ENCODE results near the gene SLC52A3.

Gene SLC52A3

DNA sequence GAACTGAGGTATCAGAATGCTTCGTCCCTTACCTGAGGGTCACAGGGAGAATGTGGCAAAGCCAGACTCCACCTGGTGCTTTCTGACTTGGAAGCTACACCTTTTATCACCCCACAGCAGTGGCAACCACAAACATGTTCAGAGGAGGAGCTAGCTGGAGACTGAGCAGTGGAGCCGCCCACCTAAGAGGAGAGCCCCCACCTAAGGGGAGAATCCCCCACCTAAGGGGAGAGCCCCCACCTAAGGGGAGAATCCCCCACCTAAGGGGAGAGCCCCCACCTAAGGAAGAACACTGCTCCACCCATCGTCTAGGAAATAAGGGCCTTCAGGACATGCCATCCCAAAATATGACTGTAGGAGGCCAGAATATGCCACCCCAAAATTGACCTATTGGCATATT, 4.0 kb downstream of the SLC52A3 start:
- DNase-seq: no peak

DNA sequence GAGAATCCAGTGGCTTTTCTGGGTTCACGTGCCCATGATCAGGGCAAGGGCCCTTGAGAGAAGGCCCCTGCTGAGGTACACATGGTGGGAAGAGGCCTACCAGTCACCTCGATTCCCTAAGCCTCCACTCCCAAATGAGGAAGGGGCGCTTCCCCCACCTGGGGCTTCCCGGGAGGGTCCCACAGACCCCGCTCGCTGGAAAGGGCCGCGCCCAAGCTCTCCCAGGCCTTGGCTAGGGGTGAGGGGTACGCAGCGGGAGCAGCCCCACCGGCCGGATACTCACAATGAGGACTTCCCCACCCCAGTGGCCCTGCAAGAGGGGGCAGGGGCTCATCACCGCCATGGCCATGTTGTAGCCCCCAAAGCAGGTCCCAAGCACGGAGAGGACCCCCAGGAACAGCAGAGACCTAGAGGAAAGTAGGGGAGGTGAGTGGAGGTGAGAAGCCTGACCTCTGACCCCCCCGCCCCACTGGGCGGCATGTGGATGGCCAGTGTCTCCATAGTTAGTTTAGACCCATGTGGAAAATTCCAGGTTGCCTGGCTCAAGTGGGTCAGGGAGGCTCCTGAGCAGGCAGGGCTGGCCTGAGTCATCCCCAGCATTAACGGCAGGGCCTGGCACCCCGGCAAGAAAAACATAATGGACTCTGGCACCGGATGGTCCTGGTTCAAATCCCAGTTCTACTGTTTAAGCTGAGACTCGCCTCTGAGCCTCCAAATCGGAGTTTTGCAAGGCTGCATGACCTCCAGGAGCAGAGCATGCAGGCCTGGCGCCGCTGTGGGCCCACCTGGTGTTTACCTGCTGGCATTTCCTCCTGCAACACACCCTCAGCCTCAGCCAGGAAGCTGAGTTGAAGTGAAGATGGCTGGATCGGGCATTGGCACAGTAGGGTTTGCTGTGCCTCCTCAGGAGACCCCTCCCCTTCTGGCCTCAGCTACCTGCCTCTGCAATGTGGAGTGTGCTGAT, 6.6 kb downstream of the SLC52A3 start:
- no peak for DNase-seq

DNA sequence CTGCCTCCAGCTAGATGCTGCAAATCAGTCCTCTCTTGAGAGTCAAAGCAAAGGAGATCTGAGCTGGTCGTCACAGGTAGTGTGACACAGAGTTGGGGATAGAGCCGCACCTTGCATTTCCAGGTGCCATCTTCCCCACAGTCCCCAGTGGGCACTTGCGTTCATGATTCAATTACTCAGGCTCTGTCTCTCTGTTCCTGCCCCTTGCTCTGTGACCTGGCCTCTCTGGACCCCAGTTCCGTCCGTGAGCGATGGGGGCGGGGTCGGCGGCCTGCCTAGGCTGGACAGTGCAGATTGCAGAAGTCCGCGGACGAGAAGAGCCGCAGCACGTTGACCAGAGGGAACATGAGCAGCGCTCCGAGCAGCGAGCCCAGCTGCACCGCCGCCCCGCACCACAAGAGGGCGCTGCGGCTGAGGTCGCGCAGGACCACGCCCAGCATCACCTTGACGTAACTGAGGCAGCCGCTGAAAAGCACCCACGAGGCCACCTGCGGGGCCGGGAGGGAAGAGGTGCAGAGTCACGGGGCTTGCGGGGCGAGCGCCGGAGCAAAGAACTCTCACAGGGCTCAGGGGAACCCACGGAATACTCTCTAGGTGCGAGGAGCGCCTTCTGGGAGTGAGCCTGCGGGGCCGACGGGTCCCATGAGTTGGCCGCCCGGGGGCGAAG, 7.4 kb downstream of the SLC52A3 start:
- no peak for DNase-seq

DNA sequence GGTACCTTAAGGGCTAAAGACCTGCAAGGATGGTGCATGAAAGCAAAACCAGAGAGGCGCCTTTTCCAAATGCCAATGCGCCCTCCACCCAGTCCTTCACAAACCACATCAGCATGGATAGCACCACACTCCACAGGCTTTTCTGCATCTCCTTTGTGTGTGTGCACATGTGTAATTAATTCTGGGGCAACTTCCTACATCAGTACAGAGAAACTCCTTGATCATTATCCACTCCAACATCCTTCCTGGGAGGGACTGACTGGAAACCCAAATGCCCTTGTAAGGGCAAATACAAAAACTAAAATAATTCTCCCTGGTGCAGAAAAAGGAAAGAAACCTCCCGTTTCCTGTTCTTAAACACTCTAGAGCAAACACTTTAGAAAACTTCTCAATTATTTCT, 10.8 kb downstream of the SLC52A3 start:
- no peak for DNase-seq

DNA sequence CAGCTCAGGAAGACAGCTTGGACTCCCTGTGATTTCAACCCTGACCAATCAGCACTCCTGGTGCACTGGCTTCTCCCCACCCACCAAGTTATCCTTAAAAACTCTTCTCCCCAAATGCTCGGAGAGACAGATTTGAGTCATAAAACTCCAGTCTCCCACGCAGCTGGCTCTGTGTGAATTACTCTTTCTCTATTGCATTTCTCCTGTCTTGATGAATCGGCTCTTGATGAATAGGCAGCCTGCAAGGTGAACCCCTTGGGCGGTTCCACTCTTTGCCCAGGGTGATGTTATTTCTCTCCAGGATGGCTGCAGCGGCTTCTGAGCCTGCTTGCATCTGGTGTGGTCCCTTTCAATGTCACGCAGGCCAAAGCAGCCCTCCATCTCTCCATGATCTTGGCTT, 12.4 kb downstream of the SLC52A3 start:
- DNase-seq: no peak

DNA sequence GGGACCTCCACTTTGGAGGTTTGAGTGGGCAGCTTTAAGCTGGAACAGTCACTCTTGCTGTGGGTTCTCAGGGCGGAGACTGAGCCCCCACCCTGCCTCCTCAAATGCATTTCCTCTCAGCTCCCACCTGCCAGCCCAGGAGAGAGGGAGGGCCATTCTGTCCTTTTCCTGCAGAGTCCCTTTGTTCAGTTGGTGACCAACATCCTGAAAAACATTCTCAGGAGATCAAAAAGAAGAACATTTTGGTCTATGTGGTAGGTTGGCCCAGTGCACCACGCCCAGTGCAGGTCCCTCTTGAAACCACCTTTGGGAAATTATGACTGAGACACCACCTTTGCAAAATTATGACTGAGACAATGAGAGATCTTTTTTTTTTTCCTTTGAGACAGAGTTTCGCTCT, 13.4 kb downstream of the SLC52A3 start:
- no peak for DNase-seq

DNA sequence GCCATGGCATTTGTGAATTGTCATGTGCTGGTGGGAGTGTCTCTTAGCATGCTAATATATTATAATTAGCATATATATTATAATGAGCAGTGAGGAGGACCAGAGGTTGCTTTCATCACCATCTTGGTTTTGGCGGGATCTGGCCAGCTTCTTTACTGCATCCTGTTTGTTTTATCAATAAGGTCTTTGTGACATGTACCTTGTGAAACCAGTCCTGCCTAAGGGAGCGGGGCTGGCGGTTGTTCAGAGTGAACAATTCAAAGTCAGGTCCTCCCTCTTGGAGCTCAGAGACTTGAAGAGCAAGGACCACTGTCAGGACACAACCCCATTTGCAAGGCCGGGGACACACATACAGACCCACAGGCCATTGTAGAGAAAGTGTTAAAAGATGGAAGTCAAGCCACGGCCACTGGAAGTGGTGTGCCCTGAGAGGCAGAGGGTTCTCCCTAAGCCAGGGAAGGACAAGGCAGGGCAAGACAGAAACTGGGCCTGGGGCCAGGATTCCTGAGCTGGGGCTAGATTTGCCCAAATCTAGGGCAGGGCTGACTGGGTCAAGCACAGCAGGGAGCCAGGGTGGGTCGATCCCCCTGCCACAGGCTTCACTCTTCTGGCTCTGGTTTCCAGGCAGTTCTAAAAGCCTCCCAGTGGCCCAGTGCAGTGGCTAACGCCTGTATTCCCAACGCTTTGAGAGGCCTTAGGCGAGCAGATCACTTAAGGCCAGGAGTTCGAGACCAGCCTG, 14.2 kb downstream of the SLC52A3 start:
- no peak for DNase-seq

DNA sequence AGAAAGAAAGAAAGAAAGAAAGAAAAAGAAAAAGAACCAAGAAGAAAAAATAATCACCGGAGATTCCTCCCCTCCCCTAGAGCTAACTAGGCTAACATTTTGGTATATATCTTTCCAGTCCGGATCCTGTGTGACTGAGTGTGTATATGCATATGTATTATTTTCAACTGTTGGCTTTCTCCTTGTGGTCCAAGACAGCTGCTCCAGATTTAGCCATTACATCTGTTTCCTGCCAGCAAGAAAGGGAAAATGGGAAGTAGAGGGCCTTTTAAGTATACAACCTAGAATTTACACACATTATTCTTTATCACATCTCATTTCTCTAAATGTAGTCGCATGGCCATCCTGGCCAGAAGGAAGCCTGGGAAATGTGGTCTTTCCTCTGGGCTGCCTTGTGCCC, 15.2 kb downstream of the SLC52A3 start:
- no peak for DNase-seq

DNA sequence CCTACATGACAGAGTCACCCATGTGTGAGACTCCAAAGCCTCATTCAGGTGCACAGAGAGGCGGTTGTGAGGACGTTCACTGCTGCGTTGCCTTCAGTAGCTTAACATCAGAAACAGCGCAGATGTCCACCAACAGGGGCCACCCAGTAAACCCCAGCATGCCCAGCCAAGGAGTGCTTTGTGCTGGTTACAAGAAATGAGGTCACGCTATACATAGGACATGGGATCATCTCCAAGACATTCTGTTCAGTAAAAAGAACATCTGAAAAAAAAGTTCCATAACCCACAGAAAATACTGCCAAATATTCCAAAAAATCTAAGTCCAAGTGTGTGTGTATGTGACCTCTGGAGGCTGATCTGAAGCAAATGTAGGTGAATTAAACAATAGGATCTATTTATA, 16.0 kb downstream of the SLC52A3 start:
- DNase-seq: no peak

DNA sequence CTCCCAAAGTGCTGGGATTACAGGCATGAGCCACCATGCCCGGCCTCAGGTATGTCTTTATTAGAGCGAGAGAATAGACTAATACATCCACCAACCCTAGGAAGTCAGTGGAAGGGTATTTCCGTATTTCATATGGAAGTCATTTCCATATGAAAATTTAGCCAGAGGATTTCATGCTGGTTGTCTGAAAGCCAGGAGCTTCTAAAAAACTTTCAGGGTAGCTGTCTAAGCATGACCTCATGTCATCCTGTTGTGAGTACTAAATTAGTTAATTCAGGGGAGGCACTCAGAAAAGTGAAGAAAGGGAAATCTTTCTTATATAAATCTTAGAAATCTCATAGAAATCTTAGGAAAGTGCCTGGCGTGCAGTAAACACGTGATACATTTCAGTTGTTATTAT, 16.5 kb downstream of the SLC52A3 start:
- no peak for DNase-seq

DNA sequence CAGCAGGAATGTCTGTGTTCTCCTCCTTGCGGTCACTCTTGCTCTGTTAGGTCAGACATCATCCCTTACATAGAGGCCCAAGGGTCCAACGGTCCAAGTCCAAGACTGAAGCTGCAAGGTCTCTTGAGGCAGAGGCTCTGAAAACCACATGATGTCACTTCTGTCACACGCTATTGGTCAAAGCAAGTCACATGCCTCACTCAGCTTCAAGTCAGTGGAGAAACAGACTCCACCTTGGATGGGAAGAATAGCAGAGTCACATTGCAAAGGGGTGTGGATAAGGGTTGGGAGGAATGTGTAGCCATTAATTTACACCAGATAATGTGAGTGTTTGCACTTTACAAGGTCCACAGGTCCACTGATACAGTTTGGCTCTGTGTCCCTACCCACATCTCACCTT, 17.5 kb downstream of the SLC52A3 start:
- no peak for DNase-seq

DNA sequence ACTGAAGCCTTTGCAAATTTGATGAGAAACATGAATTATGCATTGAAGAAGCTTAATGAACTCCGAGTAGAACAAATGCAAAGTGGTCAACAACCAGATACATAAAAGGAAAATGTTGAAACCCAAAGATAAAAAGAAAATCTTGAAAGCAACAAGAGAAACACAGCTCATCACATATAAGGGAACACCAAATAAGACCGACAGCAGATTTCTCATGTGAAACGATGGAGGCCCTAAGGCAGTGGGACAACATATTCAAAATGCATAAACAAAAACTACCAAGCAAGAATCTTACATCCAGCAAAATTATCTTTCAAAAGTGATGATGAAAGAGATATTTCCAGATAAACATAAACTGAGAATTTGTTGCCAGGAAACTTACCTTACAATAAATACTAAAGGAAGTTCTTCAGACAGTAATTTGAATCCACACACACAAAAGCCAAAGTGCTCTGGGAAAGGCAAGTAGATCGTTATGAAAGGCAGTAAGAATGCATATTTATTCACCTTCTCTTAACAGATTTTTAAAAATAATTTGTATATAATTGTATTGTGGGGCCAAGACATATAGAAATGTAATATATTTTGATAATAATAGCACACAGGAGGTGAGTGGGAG, 22.5 kb downstream of the SLC52A3 start:
- DNase-seq: no peak

DNA sequence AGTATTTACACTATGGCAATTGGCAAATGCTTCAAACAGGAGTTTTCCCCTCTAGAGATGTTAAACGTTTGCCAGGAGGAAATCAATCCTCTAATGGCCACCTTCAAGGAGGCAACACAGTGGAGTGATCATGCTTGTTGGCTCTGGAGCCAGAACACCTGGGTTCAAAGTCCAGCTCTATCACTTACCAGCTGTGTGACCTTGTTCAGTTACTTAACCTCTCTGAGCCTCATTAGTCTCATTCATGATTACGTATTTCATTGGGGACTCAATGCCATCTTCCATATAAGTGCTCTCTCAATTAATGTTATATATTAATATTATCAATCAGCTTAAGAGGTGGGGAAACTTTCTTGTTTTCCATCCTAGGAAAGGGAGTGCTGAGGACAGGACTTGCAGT, 26.1 kb downstream of the SLC52A3 start:
- DNase-seq: no peak

DNA sequence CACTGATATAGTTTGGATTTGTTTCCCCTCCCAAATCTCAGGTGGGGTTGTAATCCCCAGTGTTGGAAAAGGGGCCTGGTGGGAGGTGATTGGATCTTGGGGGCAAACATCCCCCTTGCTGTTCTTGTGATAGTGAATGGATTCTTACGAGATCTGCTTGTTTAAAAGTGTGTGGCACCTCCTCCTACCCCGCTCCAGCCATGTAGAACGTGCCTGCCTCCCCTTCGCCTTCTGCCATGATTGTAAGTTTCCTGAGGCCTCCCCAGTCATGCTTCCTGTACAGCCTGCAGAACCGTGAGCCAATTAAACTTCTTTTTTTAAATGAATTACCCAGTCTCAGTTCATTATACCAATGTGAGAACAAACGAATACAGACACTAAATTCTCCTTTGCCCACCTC, 26.7 kb downstream of the SLC52A3 start:
- DNase-seq: no peak

DNA sequence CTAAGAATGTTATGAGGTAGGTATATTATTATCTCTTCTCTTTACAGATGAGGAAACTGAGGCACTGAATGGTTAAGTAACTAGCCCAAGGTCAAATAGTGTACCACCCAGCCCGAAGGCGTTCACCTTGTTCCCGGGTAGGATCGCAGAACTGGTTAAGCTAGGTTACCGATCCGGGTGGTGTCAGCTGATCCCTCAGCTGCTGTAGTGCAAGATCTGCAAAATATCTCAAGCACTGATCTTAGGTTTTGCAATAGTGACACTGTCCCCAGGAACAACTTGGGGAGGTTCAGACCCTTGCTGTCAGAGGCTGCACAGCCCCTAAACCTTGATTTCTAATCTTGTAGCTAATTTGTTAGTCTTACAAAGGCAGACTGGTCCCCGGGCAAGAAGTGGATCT, 28.1 kb downstream of the SLC52A3 start:
- DNase-seq: no peak

DNA sequence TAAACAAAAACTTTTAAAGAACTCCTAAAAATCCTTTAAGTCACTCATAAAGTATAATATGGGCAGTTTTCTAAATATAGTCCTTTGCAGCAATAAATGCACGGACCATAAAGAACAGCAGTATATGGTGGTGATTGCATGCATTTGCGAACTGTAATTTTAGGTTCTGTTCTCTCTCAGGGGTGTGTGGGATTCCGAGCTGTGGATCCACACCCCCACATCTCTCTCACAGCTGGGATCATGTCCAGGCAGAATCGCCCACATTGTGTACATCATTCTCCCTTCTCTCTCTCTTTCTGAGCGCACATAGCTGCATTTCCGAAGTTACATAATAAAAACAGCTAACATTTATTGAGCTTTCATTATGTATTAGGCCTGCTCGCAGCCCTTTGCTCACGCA, 28.6 kb downstream of the SLC52A3 start:
- no peak for DNase-seq

DNA sequence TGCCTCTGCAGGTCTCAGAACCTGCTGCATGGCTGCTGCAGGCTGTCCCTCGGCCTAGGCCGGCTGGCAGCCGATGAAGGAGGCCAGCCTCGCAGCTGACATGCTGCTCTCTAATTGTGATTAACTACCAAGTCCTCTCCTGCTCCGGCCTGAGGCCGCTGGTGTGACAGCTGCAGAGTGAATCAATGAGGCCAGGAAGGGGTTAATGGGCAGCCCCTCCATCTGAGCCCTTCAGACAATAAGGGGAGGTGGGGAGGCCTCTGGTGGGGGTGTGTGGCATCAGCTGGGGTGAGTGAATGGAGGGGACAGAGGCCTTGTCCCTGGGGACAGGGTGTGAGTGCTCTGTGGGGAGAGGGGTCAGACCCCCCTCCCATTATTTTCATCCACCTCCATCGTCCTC, 34.4 kb downstream of the SLC52A3 start:
- no peak for DNase-seq

DNA sequence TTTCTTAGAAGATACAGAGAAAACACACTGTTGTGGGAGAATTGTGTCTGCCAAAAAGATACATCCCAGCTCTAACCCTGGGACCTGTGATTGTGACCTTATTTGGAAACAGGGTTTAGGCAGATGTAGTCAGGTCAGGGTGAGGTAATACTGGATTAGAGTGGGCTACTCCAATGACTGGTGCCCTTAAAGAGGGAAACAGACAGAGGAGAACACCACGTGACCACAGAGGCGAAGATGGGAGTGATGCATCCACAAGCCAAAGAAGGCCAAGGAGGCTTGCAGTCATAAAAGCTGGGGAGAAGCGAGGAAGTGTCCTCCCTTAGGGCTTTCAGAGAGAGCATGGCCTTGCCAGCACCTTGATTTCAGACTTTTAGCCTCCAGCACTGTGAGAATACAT, 35.6 kb downstream of the SLC52A3 start:
- no peak for DNase-seq

DNA sequence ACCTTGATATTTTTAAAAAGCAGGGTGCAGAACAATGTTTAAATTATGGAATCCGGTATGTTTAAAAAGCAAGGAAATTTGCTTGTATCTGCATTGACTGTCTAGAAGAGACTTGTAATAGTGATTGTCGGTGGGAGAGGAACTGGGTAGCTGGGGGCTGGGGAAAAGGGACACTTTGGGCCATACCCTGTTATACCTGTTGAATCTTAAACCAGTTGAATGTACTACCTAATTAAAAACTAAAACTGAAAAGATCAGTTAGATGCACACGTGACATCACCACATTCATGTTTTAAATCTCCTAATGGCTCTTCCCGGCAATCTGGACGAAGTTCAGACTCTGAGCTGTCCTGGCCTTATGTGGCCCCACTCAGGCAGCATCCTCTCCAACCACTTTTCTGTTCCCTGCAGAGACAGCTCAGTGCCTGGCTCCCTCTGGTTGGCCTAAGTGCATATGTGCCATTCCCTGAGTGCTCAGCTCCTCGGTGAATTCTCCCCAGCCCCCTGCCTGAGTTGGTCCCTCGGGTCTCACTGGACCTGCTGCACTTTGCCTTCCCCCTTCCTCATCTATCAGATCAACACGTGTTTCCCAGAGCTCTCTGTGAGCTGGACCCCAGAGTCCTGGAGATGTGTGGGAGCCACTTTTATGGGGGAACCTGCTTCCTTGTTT, 36.3 kb downstream of the SLC52A3 start:
- no peak for DNase-seq

DNA sequence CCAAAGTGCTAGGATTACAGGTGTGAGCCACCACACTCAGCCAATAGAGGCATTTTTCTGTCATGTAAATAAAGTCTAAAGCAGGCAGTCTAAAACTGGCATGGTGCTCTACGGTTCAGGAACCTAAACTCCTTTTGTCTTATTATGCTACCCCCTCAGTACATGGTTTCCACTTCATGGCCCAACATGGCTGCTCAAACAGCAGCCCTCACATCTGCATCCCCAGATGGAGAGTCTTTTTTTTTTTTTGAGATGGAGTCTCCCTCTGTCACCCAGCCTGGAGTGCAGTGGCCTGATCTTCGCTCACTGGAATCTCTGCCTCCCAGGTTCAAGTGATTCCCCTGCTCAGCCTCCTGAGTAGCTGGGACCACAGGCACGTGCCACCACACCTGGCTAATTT, 38.3 kb downstream of the SLC52A3 start:
- DNase-seq: no peak

DNA sequence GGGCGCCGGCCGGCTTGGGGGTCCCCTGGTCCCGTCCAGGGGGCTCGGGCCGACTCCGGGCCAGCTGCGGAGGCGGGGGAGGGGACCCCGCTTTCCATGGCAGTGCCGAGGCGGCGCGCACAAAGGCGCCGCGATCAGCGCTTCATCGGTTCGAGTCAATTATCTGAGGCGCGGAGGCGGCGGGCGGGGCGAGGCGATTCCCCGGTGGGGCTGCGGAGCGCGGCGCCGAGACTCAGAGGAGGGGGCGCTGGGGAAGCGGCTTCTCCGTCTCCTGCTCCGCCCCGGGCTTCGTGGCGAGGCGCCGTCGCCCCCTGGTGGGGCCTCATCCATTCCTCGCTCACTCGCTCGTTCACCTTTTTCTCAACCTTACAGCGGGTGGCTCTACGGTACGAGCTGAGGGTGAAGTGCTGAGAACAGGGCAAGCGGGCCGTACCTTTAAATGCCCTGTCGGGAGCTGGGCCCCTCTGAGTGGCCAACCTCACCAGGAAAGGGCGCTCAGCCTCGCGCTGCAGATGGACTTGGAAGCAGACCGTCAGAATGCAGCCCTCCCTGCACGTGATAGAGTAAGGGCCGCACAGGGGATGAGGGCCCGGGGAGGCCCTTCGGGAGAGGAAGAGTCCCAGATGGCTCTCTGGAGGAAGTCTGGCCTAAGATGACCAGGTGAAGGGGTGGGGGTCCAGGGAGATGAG, 39.9 kb downstream of the SLC52A3 start:
- DNase-seq: no peak

DNA sequence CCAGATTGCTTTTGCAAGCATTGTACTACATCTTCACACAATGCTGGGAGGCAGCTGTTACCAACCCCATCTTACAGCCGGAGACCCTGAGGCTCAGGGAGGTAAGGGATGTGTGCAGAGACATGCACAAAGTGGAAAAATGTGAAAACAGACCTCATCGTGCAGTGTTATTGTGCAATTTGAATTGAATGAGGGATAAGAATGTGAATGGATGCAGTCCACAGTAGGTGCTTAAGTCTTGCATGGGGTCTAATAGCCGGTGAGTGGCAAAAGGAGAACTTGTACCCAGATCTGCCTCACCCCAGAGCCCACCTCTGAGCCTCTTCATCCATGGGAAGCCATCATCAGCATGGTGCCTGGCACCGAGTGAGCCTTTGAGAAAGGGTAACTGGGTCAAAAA, 42.1 kb downstream of the SLC52A3 start:
- no peak for DNase-seq
